Heart right ventricle (tissue), 16 donors: ENCODE measurements around the gene DAPK1. TPM values are rescaled to one million over a fixed set of nuclear protein-coding genes. Genes with fewer than 3 reads are reported as not detected.

Source experiments
- ATAC-seq, 8 donors: fragments of 200-7000 bp; cut with Tn5 transposase; one replicate each; pipeline ENCODE4 v1.9.1; 2020; ENCODE audit warnings: mild to moderate bottlenecking in 8 of 8, moderate library complexity in 8 of 8, moderate number of reproducible peaks in 1 of 8
- DNase-seq, 2 donors: peaks; one replicate each; pipeline ENCODE4 v3.0.0-alpha.2; 2020
- H3K27ac ChIP-seq, 10 donors: fragments of 200-600 bp; sonication (generic) in 2 of 10; one replicate each; pipeline versions ENCODE4 v1.5.0 to v1.8.0; 2020 to 2022; ENCODE audit warnings: mild to moderate bottlenecking in 3 of 10
- H3K27me3 ChIP-seq, 7 donors: fragments of 200-600 bp; one replicate each; pipeline ENCODE4 v1.8.0; 2021 to 2022; ENCODE audit warnings: mild to moderate bottlenecking in 2 of 7
- H3K36me3 ChIP-seq, 9 donors: fragments of 200-600 bp; sonication (generic) in 1 of 9; one replicate each; pipeline versions ENCODE4 v1.5.0 to v1.8.0; 2020 to 2022; ENCODE audit warnings: mild to moderate bottlenecking in 2 of 9
- H3K4me1 ChIP-seq, 9 donors: fragments of 200-600 bp; sonication (generic) in 1 of 9; one replicate each; pipeline versions ENCODE4 v1.5.0 to v1.8.0; 2020 to 2022; ENCODE audit warnings: mild to moderate bottlenecking in 4 of 9
- H3K4me3 ChIP-seq, 10 donors: fragments of 200-600 bp; sonication (generic) in 2 of 10; one replicate each; pipeline versions ENCODE4 v1.5.0 to v1.8.0; 2020 to 2022; ENCODE audit warnings: mild to moderate bottlenecking in 7 of 10, moderate library complexity in 2 of 10
- H3K9me3 ChIP-seq, 11 donors: fragments of 200-600 bp in 10 of 11; sonication (generic) in 2 of 11; one replicate each; pipeline versions ENCODE4 v1.5.0 to v1.8.0; 2013 to 2022; ENCODE audit warnings: mild to moderate bottlenecking in 2 of 11, control low read depth in 1 of 11, moderate library complexity in 1 of 11
- WGBS, 2 donors: extraction: QIAGEN DNeasy Blood & Tissue Kit; methylation state at CpG; one replicate each; pipeline ENCODE4 v1.1.7; 2013; ENCODE audit warnings: inconsistent platforms in 1 of 2; 5-methylcytosine and 5-hydroxymethylcytosine counted together
- intact Hi-C, 10 donors: fragments of 100-400 bp; cut with DNase I; formaldehyde crosslinking; loops; one replicate each; pipeline versions ENCODE4 v1.11.1 to v1.14.2; 2022
- polyA plus RNA-seq, 2 donors: library from polyadenylated mRNA; stranded (reverse); fragments of 200-250 nt; gene quantifications; one replicate each; pipeline ENCODE4 v1.2.3, GENCODE V29; 2013
- total RNA-seq, 10 donors: library from RNA; stranded (reverse); fragmentation: NEBNext Ultra II Directional in 3 of 10; extraction: Animal tissue kit (Norgen Biotek cat#: 25700) in 3 of 10; gene quantifications; one replicate each; pipeline versions ENCODE4 v1.2.1 to v1.2.4, GENCODE V29; 2021 to 2023
- TF ChIP-seq, protein P1 (sequence below), 9 donors: fragments of 200-600 bp; sonication (generic) in 2 of 9; IDR thresholded peaks; one replicate each; pipeline versions ENCODE4 v1.5.0 to v1.8.0; 2021 to 2022; ENCODE audit warnings: antibody characterized with exemption in 9 of 9, mild to moderate bottlenecking in 5 of 9, moderate library complexity in 1 of 9
- donor health status: Arrhythmogenic right ventricular cardiomyopathy.
- donor health status: ischemic (EF 13 %, LVEDD 7.1; RV severe dilation, severe dysfunction).
- donor health status: healthy with polysubstance abuse.
- donor health status: DM: no; HTN: yes; CAD: no.
- donor health status: DM: no; HTN: no; CAD: no.
- donor health status: ischemic (EF 25% LVEDD 6.9; RV normal size, moderate dysfunction).
- donor health status: ischemic (EF 25% LVEDD 5.7; RV mildly dilated, moderate dysfunction).
- donor health status: healthy.
- donor health status: DM: yes; HTN: yes; CAD: no.
- donor health status: Ischemic cardiomyopathy.
- donor health status: ischemic (EF 35%, LVEDD 5.7; RV mildly dilated, moderate dysfunction).
- donor health status: nonischemic (EF 11% LVEDD 7.7; RV severe dilation, severe dysfunction).
- donor health status: DM: yes; HTN: yes; CAD: no.
- donor health status: PGD.
- donor health status: ischemic (EF 29% LVEDD 5.4; RV normal size, mild dysfunction).
- donor health status: nonischemic (EF 23%, LVEDD 6.1; RV moderate dilation, normal function).

The DAPK1 gene
- total and polyA plus RNA-seq, 12 donors, result 1.1 to 15.5 (median 4.2) TPM

DNA sequence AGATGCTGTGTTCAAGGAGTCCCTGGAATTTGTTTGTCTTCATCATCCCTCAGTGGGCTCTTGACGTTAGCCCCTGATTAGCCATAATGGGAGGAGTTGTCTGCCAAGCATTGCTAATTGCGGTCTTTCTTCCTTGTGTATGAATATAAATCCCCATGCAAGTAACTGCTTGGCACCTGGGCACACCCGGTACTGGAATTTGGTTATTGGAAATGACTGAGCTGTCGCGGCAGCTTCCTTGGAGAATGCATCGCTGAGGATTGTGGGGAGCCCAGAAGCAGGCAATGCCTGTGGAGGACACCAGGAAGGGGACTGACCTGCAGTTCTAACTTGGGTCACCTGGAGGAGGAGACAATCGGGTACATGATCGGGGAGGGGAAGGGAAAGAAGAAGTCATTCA lies 174.9 kb downstream of the DAPK1 start:
- ATAC-seq (no peak), DNase-seq (no peak)
- Histone ChIP-seq H3K4me1 (peaks cover 0 to 7% (median 0%) of the 10 kb centered on the region in 9 donors), H3K27me3 (peaks cover 0 to 10% (median 0%) of the 10 kb centered on the region in 7 donors), H3K36me3 (peaks cover 0 to 5% (median 0%) of the 10 kb centered on the region in 9 donors), H3K27ac (no peak overlapping the region), H3K9me3 (peaks cover 0 to 2% (median 0%) of the 10 kb centered on the region in 11 donors), H3K4me3 (no peak overlapping the region)
- TF ChIP-seq, protein P1, sequence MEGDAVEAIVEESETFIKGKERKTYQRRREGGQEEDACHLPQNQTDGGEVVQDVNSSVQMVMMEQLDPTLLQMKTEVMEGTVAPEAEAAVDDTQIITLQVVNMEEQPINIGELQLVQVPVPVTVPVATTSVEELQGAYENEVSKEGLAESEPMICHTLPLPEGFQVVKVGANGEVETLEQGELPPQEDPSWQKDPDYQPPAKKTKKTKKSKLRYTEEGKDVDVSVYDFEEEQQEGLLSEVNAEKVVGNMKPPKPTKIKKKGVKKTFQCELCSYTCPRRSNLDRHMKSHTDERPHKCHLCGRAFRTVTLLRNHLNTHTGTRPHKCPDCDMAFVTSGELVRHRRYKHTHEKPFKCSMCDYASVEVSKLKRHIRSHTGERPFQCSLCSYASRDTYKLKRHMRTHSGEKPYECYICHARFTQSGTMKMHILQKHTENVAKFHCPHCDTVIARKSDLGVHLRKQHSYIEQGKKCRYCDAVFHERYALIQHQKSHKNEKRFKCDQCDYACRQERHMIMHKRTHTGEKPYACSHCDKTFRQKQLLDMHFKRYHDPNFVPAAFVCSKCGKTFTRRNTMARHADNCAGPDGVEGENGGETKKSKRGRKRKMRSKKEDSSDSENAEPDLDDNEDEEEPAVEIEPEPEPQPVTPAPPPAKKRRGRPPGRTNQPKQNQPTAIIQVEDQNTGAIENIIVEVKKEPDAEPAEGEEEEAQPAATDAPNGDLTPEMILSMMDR (IDR thresholded peaks at IDR 0.05), result no peak
- intact Hi-C loops, result loop anchor here in 2 of 10 donors (10.0 kb wide), 2 partner anchors 902 to 1258 kb away; no protein-coding TSS in a partner anchor
- WGBS, 2 donors, result 94 to 95% methylated on average over 8 of the region's 8 CpGs

DNA sequence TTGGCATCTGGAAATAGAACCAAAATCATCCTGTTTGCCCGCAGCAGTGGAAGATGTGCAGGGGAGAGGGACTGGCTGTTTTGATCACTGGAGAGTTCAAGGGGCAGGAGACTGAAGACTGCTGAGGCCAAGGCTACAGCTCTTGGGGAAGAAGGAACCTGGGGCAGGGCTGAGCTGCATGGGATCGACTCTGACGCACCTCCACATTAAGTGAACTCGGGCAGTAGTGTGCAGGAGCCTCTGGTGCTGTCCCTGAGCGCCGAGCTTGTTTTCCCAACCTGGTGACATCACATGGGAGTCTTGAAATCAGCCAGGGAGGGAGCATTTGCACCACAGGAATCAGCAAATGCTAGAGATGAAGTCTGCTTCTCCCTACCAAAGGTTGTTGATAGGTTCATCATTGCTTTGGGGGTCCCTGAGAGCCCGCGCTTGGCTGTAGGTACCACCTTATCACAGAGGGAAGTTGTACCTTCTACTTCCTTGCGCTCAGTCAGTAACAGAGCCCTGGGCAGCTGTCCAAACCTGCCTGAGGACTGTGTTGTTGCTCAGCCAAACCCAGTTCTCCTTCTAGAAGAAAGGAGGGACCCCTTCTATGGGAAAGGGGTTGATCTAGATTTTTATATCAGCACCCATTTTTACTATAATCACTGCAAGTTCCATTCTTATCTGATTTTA lies 175.9 kb downstream of the DAPK1 start:
- H3K36me3 ChIP-seq, result peaks cover 0 to 5% (median 0%) of the 10 kb centered on the region in 9 donors
- no peak for DNase-seq
- intact Hi-C loops, result loop anchor here in 2 of 10 donors (10.0 kb wide), 2 partner anchors 901 to 1259 kb away; no protein-coding TSS in a partner anchor
- H3K4me1 ChIP-seq, result peaks cover 0 to 7% (median 0%) of the 10 kb centered on the region in 9 donors
- ATAC-seq, result no peak
- 89 to 91% methylated on average over 9 of the region's 9 CpGs for WGBS, 2 donors
- H3K27ac ChIP-seq, result no peak overlapping the region
- H3K9me3 ChIP-seq, result no peaks in the 10 kb centered on the region
- peaks cover 0 to 10% (median 0%) of the 10 kb centered on the region in 7 donors for H3K27me3 ChIP-seq
- no peak overlapping the region for H3K4me3 ChIP-seq
- TF ChIP-seq, protein P1 (IDR thresholded peaks at IDR 0.05), result no peak

DNA sequence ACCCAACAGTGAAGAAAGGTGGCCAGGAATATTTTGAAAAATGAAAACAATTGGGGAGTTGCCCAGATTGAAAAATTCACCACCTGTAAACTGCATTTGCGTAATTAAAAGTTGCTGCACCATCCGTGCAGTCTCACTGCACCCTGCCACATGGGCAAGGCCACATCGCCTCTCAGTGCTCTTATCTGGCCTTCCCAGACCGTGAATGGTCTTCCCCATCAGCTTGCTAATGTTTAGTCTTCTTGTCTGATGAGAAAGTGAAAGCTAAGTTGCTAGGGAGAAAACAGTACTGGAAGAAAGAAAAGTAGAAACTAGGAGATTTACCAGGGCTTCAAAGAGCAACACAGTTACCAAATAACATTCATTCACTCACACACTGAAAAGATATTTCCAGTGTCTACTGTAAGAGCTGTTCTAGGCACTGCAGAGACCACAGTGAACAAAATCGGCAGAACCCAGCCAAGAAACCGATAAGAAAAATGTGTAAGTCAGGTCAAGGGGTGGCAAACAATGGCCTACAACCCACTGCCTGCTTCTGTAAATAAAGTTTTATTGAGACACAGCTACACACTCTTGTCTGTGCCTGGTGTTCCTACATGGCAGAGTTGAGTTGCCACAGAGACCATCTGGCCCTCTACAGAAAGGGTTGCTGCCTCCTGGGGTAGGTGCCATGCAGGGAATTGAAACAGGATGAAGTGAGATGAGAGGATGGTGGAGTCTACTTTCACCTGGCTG lies 177.1 kb downstream of the DAPK1 start:
- H3K27me3 ChIP-seq, result peaks cover 0 to 10% (median 0%) of the 10 kb centered on the region in 7 donors
- DNase-seq (no peak), ATAC-seq (no peak)
- H3K27ac ChIP-seq, result no peak overlapping the region
- peaks cover 0 to 7% (median 0%) of the 10 kb centered on the region in 9 donors for H3K4me1 ChIP-seq
- H3K36me3 ChIP-seq, result peaks cover 0 to 5% (median 0%) of the 10 kb centered on the region in 9 donors
- H3K4me3 ChIP-seq, result no peak overlapping the region
- no peaks in the 10 kb centered on the region for H3K9me3 ChIP-seq
- intact Hi-C loops, result loop anchor here in 5 of 10 donors (5.0 to 10.0 kb wide), 4 partner anchors 138 to 1260 kb away; no protein-coding TSS in a partner anchor
- WGBS, 2 donors, result 78 to 81% methylated on average over 6 of the region's 6 CpGs
- TF ChIP-seq, protein P1 (IDR thresholded peaks at IDR 0.05), result no peak

DNA sequence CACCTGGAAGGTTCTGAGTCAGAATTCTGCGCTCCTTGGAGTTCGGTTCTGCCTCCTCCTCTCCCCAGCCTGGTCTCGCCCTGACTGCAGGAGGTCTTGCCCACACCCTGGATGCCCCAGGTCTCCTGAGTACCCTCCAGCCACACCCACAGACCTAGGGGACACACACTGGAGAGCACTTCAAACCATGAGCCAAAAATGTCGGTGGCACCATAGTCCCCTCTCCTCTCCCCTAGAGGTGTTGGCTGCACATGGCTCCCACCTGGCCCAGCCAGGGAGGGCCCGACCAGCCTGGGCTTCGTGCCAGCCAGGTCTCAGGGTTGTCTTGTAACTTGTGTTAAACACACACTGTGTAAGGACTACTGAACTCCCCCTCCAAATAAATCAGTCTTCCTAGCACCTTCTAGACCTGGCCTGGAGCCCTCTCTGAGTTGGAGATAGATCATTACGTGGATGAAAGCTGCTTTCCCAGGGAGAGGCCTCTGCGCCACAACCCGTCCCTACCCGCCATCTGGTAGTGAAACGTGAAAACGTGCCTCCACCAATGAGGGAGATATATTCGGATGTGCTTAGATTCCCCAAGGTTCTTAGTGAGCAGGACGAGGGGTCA lies 178.3 kb downstream of the DAPK1 start:
- ATAC-seq, result peak in 1 of 8 donors; percentile 40
- intact Hi-C loops, result loop anchor here in 5 of 10 donors (5.0 to 10.0 kb wide), 4 partner anchors 136 to 1261 kb away; no protein-coding TSS in a partner anchor
- 86% methylated on average over 14 of the region's 14 CpGs for WGBS, 2 donors

More for the DNA sequence above, 178.3 kb downstream of the DAPK1 start:
- no peaks in the 10 kb centered on the region for H3K9me3 ChIP-seq
- peaks cover 0 to 10% (median 0%) of the 10 kb centered on the region in 7 donors for H3K27me3 ChIP-seq
- no peak for DNase-seq
- H3K4me3 ChIP-seq, result no peak overlapping the region
- TF ChIP-seq, protein P1 (IDR thresholded peaks at IDR 0.05), result no peak
- H3K4me1 ChIP-seq, result peaks cover 0 to 7% (median 0%) of the 10 kb centered on the region in 9 donors
- H3K36me3 ChIP-seq, result no peaks in the 10 kb centered on the region
- H3K27ac ChIP-seq, result no peak overlapping the region
